Globus pallidus (tissue), 1 donor: Measurements from ENCODE around the gene TRIM3.

Source experiments
- DNase-seq: peaks from one replicate; pipeline ENCODE4 v3.0.0-alpha.2; 2015; ENCODE audit warnings: low spot score

Gene TRIM3

GRCh38 chr11:6401464-6401863, 72.3 kb downstream of the TRIM3 start:
- no peak for DNase-seq

DNA sequence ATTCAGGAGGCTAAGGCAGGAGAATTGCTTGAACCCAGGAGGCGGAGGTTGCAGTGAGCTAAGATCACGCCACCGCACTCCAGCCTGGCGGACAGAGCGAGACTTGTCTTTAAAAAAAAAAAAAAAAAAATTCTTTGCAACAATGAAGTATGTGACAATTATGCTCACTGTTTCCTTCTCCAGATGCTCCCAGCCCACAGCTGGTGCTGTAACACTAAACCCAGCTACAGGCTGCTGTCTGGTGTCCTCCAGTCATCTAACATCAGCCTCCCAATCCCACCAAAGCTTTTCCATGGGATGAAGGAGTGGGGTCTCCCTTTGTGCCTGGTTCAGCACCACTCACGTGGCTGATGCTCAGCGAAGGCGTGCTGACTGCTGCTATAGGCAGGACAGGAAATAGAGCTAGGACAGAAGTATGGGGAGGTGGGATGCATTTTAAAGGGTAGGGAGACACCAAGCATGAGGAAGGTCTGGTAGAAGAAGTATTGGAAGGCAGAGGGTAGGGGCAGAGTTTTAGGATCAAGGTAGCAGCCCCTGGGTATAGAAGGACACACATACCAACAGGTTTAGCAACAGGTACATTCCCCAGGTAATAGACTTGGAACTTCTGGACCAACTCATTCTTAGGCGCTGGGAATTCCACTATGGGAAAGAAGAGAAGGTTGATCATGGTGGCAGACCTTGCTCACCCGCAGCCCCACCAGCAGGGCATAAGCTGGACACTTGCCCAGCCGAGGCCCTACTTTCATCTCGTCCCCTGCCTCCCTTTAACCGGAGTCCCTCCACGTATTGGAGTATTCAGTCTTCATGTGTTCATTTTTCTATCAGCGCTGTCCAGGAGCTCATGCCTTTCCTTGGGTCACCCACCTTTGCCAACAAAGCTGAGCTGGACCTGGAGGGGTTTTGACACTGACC, 73.1 kb downstream of the TRIM3 start:
- peak; percentile 71 for DNase-seq
